HG03354 (cell line): ENCODE results near the gene PRPF8.
"Not testable (repeated sequence)": the region's sequence is repeated elsewhere in the genome, so short reads cannot be mapped to it uniquely, and the experiment has no call there.

Experiments
- ATAC-seq: cut with Tn5 transposase; IDR thresholded peaks from one replicate; pipeline ENCODE4 v1.9.1; 2021; ENCODE audit warnings: mild to moderate bottlenecking; ENCODE audit not compliant: unreplicated experiment, poor library complexity, severe bottlenecking

PRPF8 gene

DNA sequence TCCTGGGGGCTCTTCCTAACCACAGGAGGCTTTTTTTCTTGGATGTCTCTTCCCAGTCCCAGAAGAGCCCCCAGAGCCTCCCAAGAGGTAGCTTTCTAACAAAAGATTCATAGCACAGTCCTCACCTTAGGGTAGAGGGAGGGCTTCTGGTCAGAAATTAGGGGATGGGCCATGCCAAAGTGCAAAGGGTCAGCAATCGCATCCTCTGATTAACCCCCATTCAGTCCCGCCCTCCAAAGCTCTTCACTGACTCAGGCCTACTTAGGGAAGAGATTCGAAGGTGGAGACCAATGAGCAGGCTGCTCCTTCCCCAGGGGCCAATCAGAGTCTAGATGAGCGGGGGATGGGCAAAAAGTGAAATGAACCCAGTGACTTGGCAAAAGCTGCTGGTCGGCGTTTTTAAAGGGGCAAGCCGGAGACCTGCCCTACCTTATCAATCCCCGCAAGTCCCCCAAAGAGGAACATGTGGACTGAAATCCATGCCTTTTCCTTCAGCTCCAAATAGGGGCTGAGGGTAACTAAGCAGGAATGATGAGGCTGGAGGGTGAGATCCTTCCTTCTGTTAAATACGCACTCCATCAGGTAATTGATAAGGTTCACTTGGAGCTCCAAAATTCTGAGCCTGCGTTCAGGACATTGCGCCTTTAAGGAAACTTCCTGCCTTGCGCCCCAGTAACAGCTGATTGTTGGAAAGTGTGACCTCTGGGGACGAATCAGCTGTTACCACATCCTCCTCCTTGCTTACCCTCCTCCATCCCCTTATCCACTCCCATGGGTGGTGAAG, 32.4 kb upstream of the PRPF8 start:
- peak; percentile 43 for ATAC-seq

- peak; percentile 78 for ATAC-seq
These were observed 31.6 kb upstream of the PRPF8 start for GRCh38 chr17:1716076-1716911.

DNA sequence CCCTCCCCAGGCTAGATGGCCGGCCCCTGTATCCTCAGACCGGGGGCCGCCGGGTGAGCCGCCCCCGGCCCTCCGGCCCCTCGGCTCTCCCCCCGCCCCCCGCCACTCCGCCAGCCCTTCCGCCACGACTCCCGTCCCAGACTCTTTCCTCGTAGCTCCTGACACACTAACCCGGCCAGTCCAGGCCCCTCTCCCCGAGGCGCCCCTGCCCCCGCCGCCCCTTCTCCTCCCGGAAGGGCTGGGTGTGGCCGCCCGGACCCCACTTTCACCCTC, 31.1 kb upstream of the PRPF8 start:
- no peak for ATAC-seq

GRCh38 chr17:1714980-1715802, 30.5 kb upstream of the PRPF8 start:
- ATAC-seq: no peak

GRCh38 chr17:1714427-1714979, 29.8 kb upstream of the PRPF8 start:
- ATAC-seq: no peak

DNA sequence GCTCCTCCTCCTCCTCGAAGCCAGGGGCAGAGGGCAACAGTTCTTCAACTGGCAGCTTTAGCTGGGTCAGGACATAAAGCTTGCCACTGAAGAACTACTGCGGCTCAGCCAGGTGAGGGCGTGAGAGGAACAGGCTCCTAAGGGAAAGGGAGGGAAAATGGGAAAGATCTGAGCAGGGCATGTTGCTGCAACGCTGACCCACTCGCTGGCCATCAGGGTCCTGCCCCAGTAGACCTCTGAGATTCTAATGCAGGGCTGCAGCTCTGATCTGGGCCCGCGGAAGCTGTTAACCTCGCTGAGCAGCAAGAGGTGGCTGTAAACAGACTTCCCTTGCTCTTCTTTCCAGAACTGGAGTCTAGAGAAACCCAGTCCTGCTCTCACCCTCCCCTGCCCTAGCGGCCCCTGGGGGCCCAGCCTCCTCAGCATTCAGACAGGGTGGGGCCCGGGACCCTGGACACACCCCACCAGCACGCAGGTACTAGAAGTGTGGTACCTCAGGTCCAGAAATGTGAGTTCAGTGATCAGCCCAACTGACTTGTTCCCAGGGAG, 29.3 kb upstream of the PRPF8 start:
- no peak for ATAC-seq

GRCh38 chr17:1713160-1713877, 28.7 kb upstream of the PRPF8 start:
- no peak for ATAC-seq

DNA sequence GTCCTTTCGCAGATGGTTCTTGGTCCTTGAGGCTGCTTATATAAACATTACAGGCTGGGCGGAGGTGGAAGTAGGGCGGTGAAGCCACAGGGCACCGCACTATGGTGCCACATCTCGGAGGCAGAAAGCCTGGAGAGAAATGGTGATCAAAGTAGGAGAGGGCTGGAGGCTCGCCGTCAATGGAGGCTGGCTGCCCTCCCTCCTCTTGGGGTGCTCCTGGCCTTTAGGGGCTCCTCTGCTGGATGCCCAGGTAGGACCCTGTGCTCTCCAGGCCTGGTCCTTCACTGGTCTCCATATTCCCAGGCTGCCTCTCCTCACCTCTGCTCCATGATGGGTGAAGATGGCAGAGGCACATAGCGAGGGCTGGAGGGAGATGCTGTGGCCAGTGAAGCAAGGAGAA, 27.6 kb upstream of the PRPF8 start:
- ATAC-seq: no peak

DNA sequence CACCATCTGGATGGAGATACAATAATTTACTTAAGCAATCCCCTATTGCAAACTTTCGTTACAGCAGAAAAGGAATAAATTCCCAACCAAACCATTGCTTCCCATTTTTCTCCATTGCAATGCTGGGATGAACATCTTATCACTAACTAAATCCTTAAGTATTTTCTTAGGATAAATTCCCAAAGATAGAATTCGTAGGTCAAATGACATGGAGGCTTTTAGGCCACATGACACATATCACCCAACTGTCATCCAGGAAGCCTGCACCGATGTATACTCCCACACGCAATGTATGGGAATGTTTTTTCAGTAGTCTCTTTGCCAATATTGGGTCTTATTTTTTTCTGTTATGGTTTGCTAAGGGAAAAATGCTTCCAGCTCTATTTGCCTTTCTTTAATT, 27.1 kb upstream of the PRPF8 start:
- ATAC-seq: no peak

DNA sequence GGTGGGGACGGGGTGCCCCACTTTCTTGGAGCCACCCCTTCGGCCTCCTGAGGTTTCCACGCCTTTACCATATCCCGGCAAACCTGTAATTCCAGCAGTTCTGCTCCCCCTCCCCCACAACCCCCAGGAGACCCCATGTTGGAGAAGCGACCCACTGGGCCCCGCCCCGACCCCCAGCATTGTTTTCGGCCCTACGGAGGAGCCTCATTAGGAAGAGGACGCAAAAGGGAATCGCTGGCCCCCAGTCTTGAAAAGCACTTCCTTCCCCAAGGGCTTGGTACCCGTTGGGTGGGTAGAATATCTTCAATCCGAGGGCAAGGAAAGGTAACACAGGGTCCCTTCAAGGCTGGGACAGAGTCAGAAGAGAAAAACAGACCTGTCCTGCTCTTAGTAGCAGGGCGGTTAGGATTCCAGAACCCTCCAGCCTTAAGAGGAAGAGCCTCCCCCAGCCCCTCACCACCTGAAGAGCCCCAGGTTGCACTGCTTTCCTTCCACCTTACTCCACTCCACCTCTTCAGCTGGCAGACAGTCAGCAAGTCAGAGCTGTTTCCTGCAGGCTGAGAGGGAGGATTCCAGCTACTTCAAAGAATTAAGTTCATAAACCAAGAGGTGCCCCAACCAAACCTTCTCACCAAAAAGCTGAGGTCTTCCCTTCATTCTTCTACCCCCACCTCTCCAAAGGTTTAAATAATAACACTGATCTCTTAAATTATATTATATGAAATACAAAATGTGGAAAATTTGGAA, 26.3 kb upstream of the PRPF8 start:
- ATAC-seq: no peak

DNA sequence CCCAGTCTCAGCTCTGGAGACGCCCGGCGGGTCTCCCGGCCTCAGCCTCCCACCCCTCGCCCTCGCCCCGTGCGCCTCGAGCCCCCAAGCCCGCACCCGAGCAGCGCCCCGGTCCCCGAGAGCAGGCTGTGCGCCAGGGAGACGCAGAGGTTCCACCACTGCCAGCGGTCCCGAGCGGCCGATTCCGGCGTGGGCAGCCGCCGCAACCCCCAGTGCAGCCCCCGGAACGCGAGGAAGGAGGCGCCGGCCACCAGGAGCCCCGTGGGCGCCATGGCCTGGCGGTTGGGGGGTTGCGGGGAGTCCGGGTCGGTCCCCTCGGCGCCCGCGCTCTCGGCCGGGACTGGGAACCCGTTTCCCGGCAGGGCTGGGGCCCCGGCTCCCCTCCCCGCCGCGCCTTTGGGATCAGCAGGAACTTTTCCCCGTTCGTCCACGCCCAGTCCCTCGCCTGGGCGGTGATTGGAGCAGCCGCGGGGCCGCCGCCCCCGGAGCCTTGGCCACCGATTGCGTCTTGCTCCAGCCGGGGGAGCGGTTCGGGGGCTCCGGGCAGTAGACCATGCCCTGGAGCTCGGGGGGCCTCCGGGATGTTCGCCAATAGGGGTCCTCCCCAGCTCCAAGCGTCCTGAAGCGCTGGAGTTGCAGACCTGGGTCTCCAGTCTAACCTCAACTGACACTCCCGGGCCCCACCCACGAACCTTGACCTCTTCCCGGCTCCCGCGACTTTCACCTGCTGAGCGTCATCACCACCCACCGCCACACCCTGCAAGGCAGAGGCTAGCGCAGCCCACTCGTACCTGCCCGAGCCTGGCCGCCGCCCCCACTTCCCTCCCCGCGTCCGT, 25.5 kb upstream of the PRPF8 start, which contains the start of gene TLCD2:
Gene TLCD2, minus strand, starts transcription at position 407 of the 836 bp plus-strand sequence. Its CDS starts 135 bp downstream, at position 272.
- ATAC-seq: no peak

GRCh38 chr17:1709403-1709951, 24.8 kb upstream of the PRPF8 start:
- no peak for ATAC-seq

GRCh38 chr17:1708791-1709346, 24.2 kb upstream of the PRPF8 start:
- ATAC-seq: not testable (repeated sequence)

- ATAC-seq: no peak
These were observed 22.4 kb upstream of the PRPF8 start for GRCh38 chr17:1707107-1707506.

DNA sequence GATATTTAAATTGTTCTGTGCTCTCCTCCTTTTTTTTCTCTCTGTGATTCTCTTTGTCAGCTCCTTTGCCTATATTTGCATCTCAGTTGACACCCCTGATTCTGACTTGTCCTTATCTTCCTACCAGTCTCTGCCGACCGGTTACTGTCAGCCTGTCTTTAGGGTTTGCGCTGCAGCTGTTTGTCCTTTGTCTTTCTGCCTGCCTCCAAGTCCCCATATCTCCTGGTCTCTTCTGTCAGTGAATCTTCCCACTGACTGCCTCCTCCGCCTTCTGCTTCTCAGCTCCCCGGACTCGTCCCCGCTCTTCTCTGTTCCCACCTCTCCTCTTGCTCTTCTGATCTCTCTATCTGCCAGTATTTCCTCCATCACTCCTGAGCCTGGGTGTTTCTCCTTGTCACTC, 20.3 kb upstream of the PRPF8 start:
- no peak for ATAC-seq

DNA sequence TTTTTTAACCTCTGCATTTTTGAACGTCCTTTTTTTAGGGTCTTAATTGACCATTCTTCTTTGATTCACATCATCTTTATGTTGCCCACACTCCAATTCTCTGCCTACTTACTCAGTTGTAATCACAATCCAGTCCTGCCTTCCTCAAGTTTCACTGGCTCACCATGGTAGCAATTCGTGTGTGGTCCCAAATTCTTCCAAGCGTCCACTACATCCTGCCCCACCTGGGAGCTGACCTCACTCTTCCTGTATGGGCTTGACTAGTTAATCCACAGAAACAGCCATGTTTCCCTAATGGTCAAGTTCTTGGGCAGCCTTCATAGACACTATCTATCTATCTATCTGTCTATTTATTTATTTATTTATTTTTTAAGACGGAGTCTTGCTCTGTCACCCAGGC, 18.4 kb upstream of the PRPF8 start:
- ATAC-seq: no peak

- ATAC-seq: not testable (repeated sequence)
These were observed 15.2 kb upstream of the PRPF8 start for GRCh38 chr17:1699891-1700290.
